ENCODE measurements around the gene HYAL2. TPM values are rescaled to one million over a fixed set of nuclear protein-coding genes. Genes with fewer than 3 reads are reported as not detected.

HYAL2 gene
- total and polyA plus RNA-seq, 2 of the 8 experiments (the other 6 are each of a cell fraction or from before 2014, with no cell fraction given), result 51.9 to 176 TPM

- Histone ChIP-seq H3K4me3 (ENCODE audit: extremely low read depth in 1 of 4, insufficient read depth in 2 of 4, low read depth in 3 of 4, low read length in 4 of 4) (peak overlapping the region in 3 of 4 experiments; percentile 14 to 52 (median 17); a peak in 5 of 8 replicates), H3K27me3 (replicated peaks in 1 of 4; ENCODE audit: control insufficient read depth in 3 of 4, extremely low read depth in 1 of 4, insufficient read depth in 3 of 4, low read length in 3 of 4) (no peaks in the 10 kb centered on the region; a peak in 1 of 7 replicates), H3K4ac (replicated peaks; ENCODE audit: insufficient read length, low read depth, low read length) (no peak overlapping the region), H4K8ac (ENCODE audit: extremely low read depth, insufficient read depth, low read length) (no peak overlapping the region), H3K9ac (replicated peaks in 1 of 4; ENCODE audit: extremely low read depth in 1 of 4, low read depth in 3 of 4, low read length in 3 of 4) (peak overlapping the region in 2 of 4 experiments; percentile 31 to 45; a peak in 2 of 7 replicates), H2BK15ac (ENCODE audit: low read length) (no peak overlapping the region), H2AK5ac (ENCODE audit: low read depth, low read length) (no peak overlapping the region), H3K14ac (ENCODE audit: insufficient read length) (no peak overlapping the region), H3K4me1 (replicated peaks in 1 of 4; ENCODE audit: control insufficient read depth in 3 of 4, insufficient read depth in 4 of 4, low read length in 3 of 4) (peaks cover 0 to 26% (median 12%) of the 10 kb centered on the region in 4 experiments; a peak in 6 of 7 replicates), H2AFZ (ENCODE audit: low read length) (no peak overlapping the region), H3K9me3 (ENCODE audit: insufficient read depth in 2 of 2, low read depth in 1 of 2, low read length in 1 of 2) (no peaks in the 10 kb centered on the region), H3K18ac (ENCODE audit: extremely low read depth, low read length) (peak overlapping the region; percentile 27; the same call in 1 of the 2 replicates), H3K23ac (ENCODE audit: insufficient read length) (no peak overlapping the region), H2BK20ac (ENCODE audit: low read length) (no peak overlapping the region), H3K27ac (ENCODE audit: low read depth, low read length) (0 out of 2 replicates have a peak overlapping the region, but pooled peaks have one; percentile 22), H4K5ac (ENCODE audit: insufficient read length, low read depth, low read length) (no peak overlapping the region), H4K91ac (replicated peaks; ENCODE audit: insufficient read length, low read length) (peak overlapping the region; percentile 7), H2BK120ac (replicated peaks; ENCODE audit: low read depth, low read length) (no peak overlapping the region), H3K23me2 (ENCODE audit: low read depth, low read length) (peaks cover 5% of the 10 kb centered on the region; the same call in 1 of the 2 replicates), H2BK5ac (ENCODE audit: low read depth, low read length) (no peak overlapping the region), H3K79me1 (ENCODE audit: low read depth, low read length) (no peaks in the 10 kb centered on the region), H3K4me2 (ENCODE audit: insufficient read depth in 1 of 2, low read depth in 2 of 2, low read length in 2 of 2) (peak overlapping the region; percentile 67 to 76), H3K56ac (replicated peaks; ENCODE audit: insufficient read length, low read depth, low read length) (no peak overlapping the region), H4K20me1 (replicated peaks in 1 of 2; ENCODE audit: control insufficient read depth in 1 of 2, insufficient read depth in 2 of 2, low read length in 2 of 2) (peaks cover 0 to 2% of the 10 kb centered on the region in 2 experiments), H2BK12ac (ENCODE audit: low read depth, low read length) (peak overlapping the region; percentile 35; the same call in 1 of the 2 replicates), H3K79me2 (ENCODE audit: control insufficient read depth in 1 of 2, insufficient read depth in 2 of 2, low read length in 2 of 2) (no peaks in the 10 kb centered on the region), H3K36me3 (ENCODE audit: control insufficient read depth in 2 of 4, insufficient read depth in 4 of 4, low read length in 3 of 4) (no peaks in the 10 kb centered on the region)
- TF ChIP-seq E2F6 (IDR thresholded peaks at IDR 0.05) (no peak), ATF3 (IDR thresholded peaks at IDR 0.05; ENCODE audit: insufficient read depth, low read depth, low read length) (no peak), TAF1 (IDR thresholded peaks at IDR 0.05; ENCODE audit: low read depth, low read length) (peak; percentile 14; the same call in 1 of the 2 replicates)
- CTCF ChIA-PET (ENCODE audit: partially characterized antibody), result interaction anchor here (1.1 to 1.7 kb wide), 12 partner anchors 16 to 1090 kb away, joined by 3 to 7 read pairs (median 3); partner anchors contain the start of gene TUSC2
- DNase-seq (ENCODE audit: low read depth in 1 of 2, low spot score in 2 of 2) (no peak), FAIRE-seq (no peak)
- 7% methylated on average over 12 of the region's 12 CpGs; no CpG with 5 or more reads in 1 of the 2 experiments for WGBS, 2 experiments (ENCODE audit: extremely low coverage in 1 of 2, insufficient coverage in 1 of 2, insufficient read length in 1 of 2, insufficient replicate concordance in 2 of 2, low coverage in 1 of 2, low lambda C conversion rate in 2 of 2, missing lambda C conversion rate in 1 of 2)
- POLR2A ChIA-PET (ENCODE audit: partially characterized antibody), result interaction anchor here (1.1 to 11.3 kb wide), 7 partner anchors 10 to 61 kb away, joined by 3 to 149 read pairs (median 3); partner anchors contain the start of genes HYAL2 and SEMA3B
Observed at GRCh38 chr3:50299638-50299928, 23.0 kb downstream of the HYAL2 start.
